Calu3 (cell line): ENCODE measurements around the gene FYCO1. TPM values are rescaled to one million over a fixed set of nuclear protein-coding genes. Genes with fewer than 3 reads are reported as not detected.

Experiments used
- BruUV-seq: library from RNA; stranded (reverse); fragments of 400-500 nt; replicated peaks from 2 replicates; lab custom pipeline; 2021; lab: Mats Ljungman, UMichigan
- CTCF ChIA-PET: fragments of 300-600 bp; sonication (Branson Sonifier 250); formaldehyde crosslinking; loops from one replicate; lab custom pipeline; 2022; ENCODE audit warnings: antibody characterized with exemption; lab: Charles Lee
- DNase-seq: peaks from one replicate; pipeline ENCODE4 v3.0.0; 2022
- H3K27ac Mint-ChIP-seq: one replicate; pipeline ENCODE4 v1.8.0; 2022; ENCODE audit warnings: mixed read lengths; ENCODE audit not compliant: unreplicated experiment
- H3K27me3 Mint-ChIP-seq: one replicate; pipeline ENCODE4 v1.8.0; 2022; ENCODE audit warnings: mixed read lengths; ENCODE audit not compliant: unreplicated experiment
- H3K36me3 Mint-ChIP-seq: one replicate; pipeline ENCODE4 v1.8.0; 2022; ENCODE audit warnings: mild to moderate bottlenecking, moderate library complexity, mixed read lengths; ENCODE audit not compliant: insufficient read depth, unreplicated experiment
- H3K4me1 Mint-ChIP-seq: one replicate; pipeline ENCODE4 v1.8.0; 2022; ENCODE audit warnings: mild to moderate bottlenecking, low read depth, mixed read lengths; ENCODE audit not compliant: unreplicated experiment
- H3K4me3 Mint-ChIP-seq: one replicate; pipeline ENCODE4 v1.8.0; 2022; ENCODE audit warnings: mild to moderate bottlenecking, low read depth, moderate library complexity, mixed read lengths; ENCODE audit not compliant: unreplicated experiment
- H3K9me3 Mint-ChIP-seq: one replicate; pipeline ENCODE4 v1.8.0; 2022; ENCODE audit warnings: low read depth, mixed read lengths; ENCODE audit not compliant: unreplicated experiment
- intact Hi-C: fragments of 100-400 bp; cut with micrococcal nuclease; formaldehyde crosslinking; loops from one replicate; pipeline ENCODE4 v1.10.0; 2022; ENCODE audit not compliant: unreplicated experiment
- total RNA-seq: library from RNA; stranded (reverse); gene quantifications from 2 replicates; pipeline ENCODE4 v1.2.3, GENCODE V29; 2022
- TF ChIP-seq, protein P1 (sequence below): fragments of 200-600 bp; IDR thresholded peaks from one replicate; pipeline ENCODE4 v1.8.0; 2022; ENCODE audit warnings: antibody characterized with exemption; ENCODE audit not compliant: unreplicated experiment

Gene FYCO1
- total RNA-seq, 1 experiment from 2014 or later = 24.5 TPM

DNA sequence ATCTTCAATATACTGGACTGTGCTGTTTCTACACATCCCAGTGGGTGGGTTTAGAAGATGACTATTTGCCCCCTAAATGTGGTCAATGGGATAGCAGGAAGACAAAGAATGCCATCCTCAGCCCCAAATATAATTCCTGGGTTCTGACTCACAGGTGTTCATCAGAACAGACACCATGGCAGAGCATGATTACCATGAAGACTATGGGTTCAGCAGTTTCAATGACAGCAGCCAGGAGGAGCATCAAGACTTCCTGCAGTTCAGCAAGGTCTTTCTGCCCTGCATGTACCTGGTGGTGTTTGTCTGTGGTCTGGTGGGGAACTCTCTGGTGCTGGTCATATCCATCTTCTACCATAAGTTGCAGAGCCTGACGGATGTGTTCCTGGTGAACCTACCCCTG, 49.3 kb downstream of the FYCO1 start:
- intact Hi-C loops = no loop called here
- TF ChIP-seq, protein P1, sequence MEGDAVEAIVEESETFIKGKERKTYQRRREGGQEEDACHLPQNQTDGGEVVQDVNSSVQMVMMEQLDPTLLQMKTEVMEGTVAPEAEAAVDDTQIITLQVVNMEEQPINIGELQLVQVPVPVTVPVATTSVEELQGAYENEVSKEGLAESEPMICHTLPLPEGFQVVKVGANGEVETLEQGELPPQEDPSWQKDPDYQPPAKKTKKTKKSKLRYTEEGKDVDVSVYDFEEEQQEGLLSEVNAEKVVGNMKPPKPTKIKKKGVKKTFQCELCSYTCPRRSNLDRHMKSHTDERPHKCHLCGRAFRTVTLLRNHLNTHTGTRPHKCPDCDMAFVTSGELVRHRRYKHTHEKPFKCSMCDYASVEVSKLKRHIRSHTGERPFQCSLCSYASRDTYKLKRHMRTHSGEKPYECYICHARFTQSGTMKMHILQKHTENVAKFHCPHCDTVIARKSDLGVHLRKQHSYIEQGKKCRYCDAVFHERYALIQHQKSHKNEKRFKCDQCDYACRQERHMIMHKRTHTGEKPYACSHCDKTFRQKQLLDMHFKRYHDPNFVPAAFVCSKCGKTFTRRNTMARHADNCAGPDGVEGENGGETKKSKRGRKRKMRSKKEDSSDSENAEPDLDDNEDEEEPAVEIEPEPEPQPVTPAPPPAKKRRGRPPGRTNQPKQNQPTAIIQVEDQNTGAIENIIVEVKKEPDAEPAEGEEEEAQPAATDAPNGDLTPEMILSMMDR = no peak

DNA sequence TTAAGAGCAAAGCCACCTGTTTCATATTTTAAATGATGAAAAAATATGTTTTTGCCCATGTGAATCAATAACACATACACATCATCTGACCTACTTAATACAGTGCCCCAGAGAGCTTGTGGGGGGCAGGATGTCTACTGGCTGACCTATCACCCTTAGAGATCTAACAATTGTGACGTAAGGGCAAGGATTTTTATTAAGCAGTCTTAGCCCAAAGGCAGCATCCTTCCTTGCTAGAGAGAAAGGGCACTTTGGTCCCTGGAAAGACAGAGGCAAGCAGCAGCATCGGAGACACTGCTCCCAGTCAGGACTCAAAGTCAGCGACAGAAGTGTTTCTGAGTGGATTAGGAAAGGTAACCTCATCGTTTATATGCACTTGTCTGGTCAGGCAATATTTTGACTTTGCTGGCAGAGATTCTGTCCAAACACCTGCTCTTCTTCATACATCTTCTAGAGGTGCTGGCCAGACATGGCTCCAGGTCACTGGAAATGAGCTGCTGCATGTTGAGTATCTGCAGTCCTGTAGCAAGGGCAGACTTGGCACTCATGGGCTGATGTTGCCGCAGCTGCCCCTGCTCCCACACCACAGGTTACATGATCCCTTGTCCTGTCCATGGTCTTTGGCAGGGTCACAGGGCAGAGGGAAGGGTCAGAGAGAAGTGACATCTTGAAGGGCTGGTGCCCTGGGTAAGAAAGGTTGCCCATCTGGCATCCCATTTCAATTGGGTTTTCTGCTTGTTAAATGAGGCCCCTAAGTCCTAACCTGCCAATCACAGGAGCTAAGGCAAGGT, 50.6 kb downstream of the FYCO1 start:
- CTCF ChIA-PET = no interaction called here
- intact Hi-C loops = loop anchor here (5.0 kb wide), 1 partner anchor 262 kb away; the partner anchor contains the start of gene CCR1
- no peak overlapping the region for H3K27ac Mint-ChIP-seq
- no TSS peak for BruUV-seq
- H3K9me3 Mint-ChIP-seq = peaks cover 4% of the 10 kb centered on the region
- no peak for DNase-seq
- H3K4me1 Mint-ChIP-seq = peaks cover 8% of the 10 kb centered on the region
- no peaks in the 10 kb centered on the region for H3K27me3 Mint-ChIP-seq
- no peak overlapping the region for H3K4me3 Mint-ChIP-seq
- TF ChIP-seq, protein P1 = no peak
- no peaks in the 10 kb centered on the region for H3K36me3 Mint-ChIP-seq

More for the DNA sequence above, 49.3 kb downstream of the FYCO1 start:
- no peaks in the 10 kb centered on the region for H3K9me3 Mint-ChIP-seq
- H3K36me3 Mint-ChIP-seq = no peaks in the 10 kb centered on the region
- H3K4me1 Mint-ChIP-seq = no peaks in the 10 kb centered on the region
- BruUV-seq = no TSS peak
- no peak overlapping the region for H3K4me3 Mint-ChIP-seq
- CTCF ChIA-PET = no interaction called here
- no peaks in the 10 kb centered on the region for H3K27me3 Mint-ChIP-seq
- no peak overlapping the region for H3K27ac Mint-ChIP-seq
- DNase-seq = no peak

DNA sequence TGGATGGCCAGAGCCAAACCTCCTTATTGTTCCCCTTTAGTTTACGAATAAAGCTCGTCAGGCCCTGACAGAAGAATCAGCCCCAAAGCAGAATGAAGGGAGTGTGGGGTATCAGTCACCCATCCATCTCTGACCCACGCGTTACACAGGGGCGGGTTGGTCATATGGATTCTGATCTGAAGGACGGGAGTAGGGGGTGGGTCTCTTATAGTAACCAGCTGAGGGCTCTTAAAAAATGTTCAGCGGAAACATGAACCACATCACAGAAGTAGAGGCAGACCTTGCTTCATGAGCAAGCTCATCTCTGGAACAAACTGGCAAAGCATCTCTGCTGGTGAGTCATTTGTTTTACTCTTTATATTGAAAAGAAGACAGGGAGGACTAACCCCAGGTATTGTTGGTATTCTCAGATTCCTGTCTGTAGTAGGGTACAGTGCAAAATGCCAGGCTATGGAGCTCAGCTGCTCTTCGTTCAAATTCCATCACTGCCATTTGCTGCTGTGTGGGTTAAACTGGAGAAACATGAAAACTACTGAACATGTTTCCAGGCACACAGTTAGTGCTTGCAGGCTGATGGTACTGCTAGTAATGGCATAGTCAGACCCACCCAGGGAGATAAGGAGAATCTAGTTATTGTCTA, 52.3 kb downstream of the FYCO1 start, which contains the start of gene CXCR6:
TSS of gene CXCR6 (plus strand) at position 258 of the 640 bp plus-strand sequence. CDS start 3,018 bp downstream, outside the sequence.
- H3K36me3 Mint-ChIP-seq = no peaks in the 10 kb centered on the region
- TF ChIP-seq, protein P1 = no peak
- CTCF ChIA-PET = interaction anchor here (1.0 kb wide), 1 partner anchor 433 kb away, joined by 3 read pairs; no protein-coding TSS in a partner anchor
- no peak within 1 kb of the TSS for H3K27ac Mint-ChIP-seq
- peaks cover 4% of the 10 kb centered on the region for H3K9me3 Mint-ChIP-seq
- no peak within 1 kb of the TSS for H3K4me3 Mint-ChIP-seq
- no peaks in the 10 kb centered on the region for H3K27me3 Mint-ChIP-seq
- peaks cover 8% of the 10 kb centered on the region for H3K4me1 Mint-ChIP-seq
- no peak for DNase-seq
- BruUV-seq = no TSS peak
- intact Hi-C loops = loop anchor here (5.0 kb wide), 1 partner anchor 264 kb away; the partner anchor contains the start of gene CCR1

DNA sequence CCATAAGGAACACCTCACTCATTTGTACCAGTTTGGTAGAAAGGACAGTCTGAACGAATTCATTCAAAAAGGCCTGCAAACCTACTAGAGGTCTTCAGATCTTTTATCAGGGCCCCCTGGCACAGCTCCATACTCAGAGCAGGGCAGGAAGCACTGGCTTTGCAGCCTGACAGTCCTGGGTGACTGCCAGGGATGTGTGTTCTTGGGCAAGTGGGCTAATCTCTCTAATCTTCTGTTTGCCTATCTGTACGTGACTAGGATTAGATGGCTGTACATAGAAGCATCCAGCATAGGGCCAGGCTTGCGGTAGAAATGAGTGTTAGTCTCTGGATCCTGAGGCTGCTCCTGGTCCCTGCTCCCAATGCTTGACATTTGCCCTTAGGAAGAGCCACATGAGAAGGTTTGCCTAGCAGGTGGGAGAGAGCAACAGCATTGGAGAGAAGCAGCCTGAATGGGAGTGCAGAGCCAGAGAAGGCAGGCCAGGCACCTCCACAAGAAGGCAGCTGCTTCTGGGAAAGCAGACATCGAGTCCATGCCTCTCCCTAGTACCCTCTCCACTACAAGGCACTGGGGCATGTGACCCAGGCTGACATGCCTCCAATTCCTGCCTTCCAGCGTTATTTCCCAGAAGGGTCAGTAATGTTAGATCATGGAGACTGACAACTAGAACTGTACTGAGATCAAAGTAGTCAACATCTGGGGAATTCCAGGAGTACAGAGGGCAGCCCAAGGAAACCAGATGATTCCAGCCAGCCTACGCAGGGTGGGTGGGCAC, 53.4 kb downstream of the FYCO1 start:
- peaks cover 4% of the 10 kb centered on the region for H3K9me3 Mint-ChIP-seq
- no TSS peak for BruUV-seq
- TF ChIP-seq, protein P1 = no peak
- no peaks in the 10 kb centered on the region for H3K36me3 Mint-ChIP-seq
- no peak overlapping the region for H3K27ac Mint-ChIP-seq
- intact Hi-C loops = loop anchor here (5.0 kb wide), 1 partner anchor 265 kb away; the partner anchor contains the start of gene CCR1
- H3K27me3 Mint-ChIP-seq = no peaks in the 10 kb centered on the region
- CTCF ChIA-PET = no interaction called here
- no peak overlapping the region for H3K4me3 Mint-ChIP-seq
- DNase-seq = no peak
- peaks cover 8% of the 10 kb centered on the region for H3K4me1 Mint-ChIP-seq
